HG03571 (cell line): ENCODE data around the gene MRPL55.

Experiments used
- ATAC-seq: cut with Tn5 transposase; IDR thresholded peaks from one replicate; pipeline ENCODE4 v1.9.1; 2021; ENCODE audit not compliant: unreplicated experiment

MRPL55 gene

GRCh38 chr1:228148196-228148861 lies 39.2 kb upstream of the MRPL55 start:
- no peak for ATAC-seq

GRCh38 chr1:228147768-228148167 lies 38.7 kb upstream of the MRPL55 start:
- ATAC-seq = no peak

- ATAC-seq = no peak
These were observed 38.1 kb upstream of the MRPL55 start for GRCh38 chr1:228147151-228147693.

GRCh38 chr1:228146417-228147150 lies 37.5 kb upstream of the MRPL55 start:
- ATAC-seq = no peak

- ATAC-seq = no peak
These were observed 36.6 kb upstream of the MRPL55 start for GRCh38 chr1:228145463-228146416.

- ATAC-seq = no peak
These were observed 35.9 kb upstream of the MRPL55 start for GRCh38 chr1:228144993-228145343.

- no peak for ATAC-seq
These were observed 35.3 kb upstream of the MRPL55 start for GRCh38 chr1:228144193-228144992.

GRCh38 chr1:228143480-228144192 lies 34.5 kb upstream of the MRPL55 start:
- no peak for ATAC-seq

- no peak for ATAC-seq
These were observed 33.6 kb upstream of the MRPL55 start for GRCh38 chr1:228142701-228143136.

- ATAC-seq = no peak
These were observed 33.1 kb upstream of the MRPL55 start for GRCh38 chr1:228142155-228142691.

GRCh38 chr1:228141226-228142044 lies 32.3 kb upstream of the MRPL55 start:
- no peak for ATAC-seq

GRCh38 chr1:228140724-228141225 lies 31.7 kb upstream of the MRPL55 start:
- ATAC-seq = no peak

GRCh38 chr1:228139931-228140723 lies 31.0 kb upstream of the MRPL55 start, which contains the start of gene GUK1:
TSS of gene GUK1 (plus strand) at chr1:228140279. CDS start at chr1:228140303, 24 bp downstream.
- peak; percentile 86 for ATAC-seq

GRCh38 chr1:228139406-228139930 lies 30.4 kb upstream of the MRPL55 start:
- no peak for ATAC-seq

- no peak for ATAC-seq
These were observed 27.8 kb upstream of the MRPL55 start for GRCh38 chr1:228136901-228137300.

GRCh38 chr1:228134591-228134990 lies 25.5 kb upstream of the MRPL55 start:
- no peak for ATAC-seq

- ATAC-seq = no peak
These were observed 22.7 kb upstream of the MRPL55 start for GRCh38 chr1:228131766-228132165.
